ENCODE data around the gene TASL.
"Not testable (repeated sequence)": the region's sequence is repeated elsewhere in the genome, so short reads cannot be mapped to it uniquely, and the experiment has no call there.

Gene TASL

DNA sequence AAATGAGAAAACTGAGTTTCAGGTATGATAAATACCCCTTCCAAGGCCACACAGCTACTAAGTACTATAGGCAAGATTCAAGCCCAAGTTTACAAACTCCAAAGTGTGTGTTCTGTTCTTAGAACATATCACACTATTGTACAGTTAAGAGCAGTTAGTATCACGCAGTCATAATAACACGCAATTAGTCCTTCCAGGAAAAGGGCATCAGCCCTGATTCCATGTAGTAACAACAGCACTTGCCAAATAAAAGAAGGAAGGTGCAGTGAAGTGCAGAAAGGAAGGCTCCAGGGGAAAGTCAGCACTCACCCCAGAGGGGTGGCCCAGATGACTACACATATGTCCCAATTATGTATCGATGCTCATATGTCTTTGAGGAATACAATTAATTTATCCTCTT lies 4.4 kb downstream of the TASL start:
- DNase-seq = no peak

DNA sequence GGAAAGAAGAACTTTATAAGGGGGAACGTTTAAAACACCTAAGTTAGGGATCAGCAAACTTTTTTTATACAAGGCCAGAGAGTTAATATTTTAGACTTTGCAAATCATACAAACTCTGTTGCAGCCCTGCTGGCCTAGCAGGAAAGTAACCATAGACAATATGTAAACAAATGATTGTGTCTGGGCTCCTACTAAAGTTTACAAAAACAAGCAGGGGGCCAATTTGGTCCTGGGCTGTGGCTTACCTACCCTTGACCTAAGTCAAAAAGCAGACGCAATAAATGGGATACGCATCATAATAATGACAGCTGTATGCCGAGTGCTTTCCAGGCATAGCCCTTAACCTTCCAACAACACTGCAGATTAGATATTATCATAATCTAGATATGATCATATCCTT lies 4.9 kb downstream of the TASL start:
- no peak for DNase-seq

DNA sequence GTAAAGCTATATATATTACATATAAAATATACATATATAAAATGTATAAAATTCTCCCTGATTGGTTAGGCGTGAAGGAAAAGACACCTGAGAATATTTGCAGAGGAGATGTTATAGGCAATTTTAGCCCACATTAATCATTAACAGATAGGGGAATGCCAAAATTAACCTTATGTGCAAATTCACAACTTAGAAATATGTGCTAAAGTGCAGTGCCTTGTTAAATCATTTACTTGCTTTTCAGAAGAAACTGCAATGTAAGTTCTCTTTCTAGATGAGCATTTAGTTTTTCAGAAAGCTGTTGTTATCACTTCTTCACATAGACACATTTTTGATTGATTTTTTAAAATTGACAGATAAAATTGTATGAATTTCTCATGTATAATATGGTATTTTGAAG lies 5.6 kb downstream of the TASL start:
- no peak for DNase-seq

DNA sequence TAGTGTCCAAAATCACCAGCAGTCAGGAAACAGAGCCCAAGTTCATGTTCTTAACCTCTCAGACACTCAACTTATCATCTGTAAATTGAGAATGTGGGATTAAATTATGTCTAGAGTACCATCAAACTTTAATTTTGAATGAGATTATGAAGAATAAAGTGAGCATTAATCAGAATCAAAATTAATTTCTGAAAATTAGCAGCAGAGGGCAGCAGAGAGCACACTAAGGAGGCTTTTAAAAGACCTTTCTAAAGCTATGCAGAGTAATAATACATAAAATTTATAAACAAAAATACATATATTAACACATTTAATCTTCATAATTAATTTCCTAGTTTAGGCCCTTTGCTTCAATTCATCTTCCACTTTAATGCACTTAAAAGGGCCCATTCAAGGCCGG lies 7.1 kb downstream of the TASL start:
- DNase-seq = no peak

DNA sequence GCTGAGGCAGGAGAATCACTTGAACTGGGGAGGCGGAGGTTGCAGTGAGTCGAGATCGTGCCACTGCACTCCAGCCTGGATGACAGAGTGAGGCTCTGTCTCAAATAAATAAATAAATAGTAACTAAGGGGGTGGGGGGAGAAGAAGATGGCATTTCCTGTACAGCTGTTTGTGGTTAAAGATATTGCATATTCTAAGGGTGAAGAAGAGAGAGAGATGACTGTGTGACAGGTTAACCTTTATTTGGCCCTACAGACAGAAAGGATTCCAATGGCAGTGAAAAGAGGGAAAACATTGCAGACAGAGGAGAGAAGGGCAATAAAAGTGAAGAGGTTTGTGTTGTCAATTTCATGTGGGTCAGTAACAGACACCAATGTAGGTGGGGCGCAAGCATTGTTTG lies 9.4 kb downstream of the TASL start:
- DNase-seq = no peak

DNA sequence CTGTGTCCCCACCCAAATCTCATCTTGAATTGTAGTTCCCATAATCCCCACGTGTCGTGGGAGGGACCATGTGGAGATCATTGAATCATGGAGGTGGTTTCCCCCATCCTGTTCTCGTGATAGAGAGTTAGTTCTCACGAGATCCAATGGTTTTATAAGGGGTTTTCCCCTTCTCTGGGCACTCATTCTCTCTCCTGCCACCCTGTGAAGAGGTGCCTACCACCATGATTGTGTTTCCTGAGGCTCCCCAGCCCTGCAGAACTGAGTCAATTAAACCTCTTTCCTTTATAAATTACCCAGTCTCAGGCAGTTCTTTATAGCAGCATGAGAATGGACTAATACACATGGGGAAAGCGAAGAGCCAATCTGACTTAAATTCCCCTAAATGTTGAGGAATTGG lies 14.5 kb downstream of the TASL start:
- DNase-seq = not testable (repeated sequence)

DNA sequence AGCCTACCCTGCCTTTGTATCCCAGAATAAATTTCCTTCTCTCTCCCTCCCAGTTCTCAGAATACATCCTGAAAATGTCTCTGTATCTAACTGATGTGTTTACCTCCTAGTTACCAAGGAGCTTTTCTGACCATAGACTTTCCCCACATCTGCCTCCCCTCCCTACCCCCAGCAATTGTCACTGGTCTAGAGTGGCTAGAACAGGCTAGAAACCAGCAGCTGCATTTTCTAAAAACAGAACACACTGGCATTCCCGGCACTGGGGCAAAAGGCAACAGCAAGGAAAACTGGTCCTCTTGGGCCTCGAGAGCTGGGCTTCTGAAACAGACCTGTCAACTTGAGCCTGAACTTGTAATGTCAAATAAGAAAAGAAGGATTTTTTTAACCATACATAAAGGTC lies 16.4 kb downstream of the TASL start:
- DNase-seq = no peak

DNA sequence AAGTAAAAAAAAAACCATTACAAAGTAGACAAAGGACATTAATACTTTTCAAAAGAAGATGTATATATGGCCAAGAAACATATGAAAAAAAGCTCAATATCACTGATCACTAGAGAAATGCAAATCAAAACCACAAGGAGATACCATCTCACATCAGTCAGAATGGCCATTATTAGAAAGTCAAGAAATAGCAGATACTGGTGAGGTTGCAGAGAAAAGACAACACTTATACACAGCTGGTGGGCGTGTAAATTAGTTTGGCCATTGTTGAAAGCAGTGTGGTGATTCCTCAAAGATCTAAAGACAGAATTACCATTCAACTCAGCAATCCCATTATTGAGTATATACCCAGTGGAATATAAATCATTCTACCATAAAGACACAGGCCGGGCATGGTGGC lies 39.3 kb downstream of the TASL start:
- DNase-seq = no peak

DNA sequence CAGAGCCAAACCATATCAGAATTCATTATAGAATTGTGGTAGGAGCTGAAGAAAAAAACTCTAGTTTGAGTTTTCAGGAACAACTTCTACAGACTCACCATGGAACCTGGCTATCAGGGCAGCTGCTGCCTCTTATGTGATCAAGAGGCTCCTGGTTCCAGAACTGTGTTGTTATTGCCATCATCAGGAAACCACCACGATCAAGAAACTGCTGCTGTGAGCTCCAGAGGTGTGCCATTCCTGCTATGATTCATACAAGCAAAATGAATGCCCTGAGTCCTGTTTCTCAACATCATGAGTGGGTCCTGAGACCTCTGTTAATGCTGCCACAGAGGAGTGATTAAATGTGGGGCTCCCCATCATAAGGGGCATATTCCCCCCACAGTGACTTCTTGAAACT lies 43.7 kb downstream of the TASL start:
- DNase-seq = no peak

DNA sequence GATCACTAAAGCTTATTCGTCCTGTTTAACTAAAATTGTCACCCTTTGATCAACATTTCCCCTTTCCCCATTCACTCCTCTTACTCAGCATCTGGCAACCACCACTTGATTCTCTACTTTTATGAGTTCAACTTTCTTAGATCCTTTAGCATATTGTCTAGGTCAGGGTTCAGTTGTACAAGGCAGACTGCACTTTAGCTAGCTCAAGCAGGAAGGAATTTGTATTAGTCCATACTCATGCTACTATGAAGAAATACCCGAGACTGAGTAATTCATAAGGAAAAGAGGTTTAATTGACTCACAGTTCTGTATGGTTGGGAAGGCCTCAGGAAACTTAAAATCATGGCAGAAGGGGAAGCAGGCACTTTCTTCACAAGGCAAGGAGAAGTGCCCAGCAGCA lies 44.3 kb downstream of the TASL start:
- no peak for DNase-seq

DNA sequence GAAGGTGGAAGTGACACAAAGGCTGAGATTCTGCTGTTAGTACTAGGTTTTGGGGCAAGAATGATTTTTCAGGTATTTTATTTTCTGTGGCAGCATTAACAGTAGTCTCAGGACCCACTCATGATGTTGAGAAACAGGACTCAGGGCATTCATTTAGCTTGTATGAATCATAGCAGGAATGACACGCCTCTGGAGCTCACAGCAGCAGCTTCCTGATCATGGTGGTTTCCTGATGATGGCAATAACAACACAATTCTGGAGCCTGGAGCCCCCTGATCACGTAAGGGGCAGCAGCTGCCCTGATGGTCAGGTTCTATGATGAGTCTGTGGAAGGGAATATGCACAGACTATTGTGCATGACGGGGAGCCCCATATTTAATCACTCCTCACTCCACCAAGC lies 47.0 kb downstream of the TASL start:
- no peak for DNase-seq

DNA sequence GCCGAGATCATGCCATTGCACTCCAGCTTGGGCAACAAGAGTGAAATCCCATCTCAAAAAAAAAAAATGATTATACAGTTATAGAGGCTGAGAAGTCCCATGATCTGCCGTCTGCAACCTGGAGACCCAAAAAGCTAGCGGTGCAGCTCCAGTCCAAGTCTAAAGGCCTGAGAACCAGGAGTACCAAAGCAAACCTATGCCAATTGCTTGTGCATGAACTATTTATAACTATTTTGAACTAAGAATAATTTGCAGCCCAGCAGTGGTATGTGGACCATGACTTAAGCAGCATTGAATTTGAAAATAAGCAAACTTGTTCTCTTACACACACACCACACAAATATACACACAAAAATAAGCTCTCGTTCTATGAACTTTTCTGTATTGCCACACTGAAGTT lies 51.8 kb downstream of the TASL start:
- no peak for DNase-seq

DNA sequence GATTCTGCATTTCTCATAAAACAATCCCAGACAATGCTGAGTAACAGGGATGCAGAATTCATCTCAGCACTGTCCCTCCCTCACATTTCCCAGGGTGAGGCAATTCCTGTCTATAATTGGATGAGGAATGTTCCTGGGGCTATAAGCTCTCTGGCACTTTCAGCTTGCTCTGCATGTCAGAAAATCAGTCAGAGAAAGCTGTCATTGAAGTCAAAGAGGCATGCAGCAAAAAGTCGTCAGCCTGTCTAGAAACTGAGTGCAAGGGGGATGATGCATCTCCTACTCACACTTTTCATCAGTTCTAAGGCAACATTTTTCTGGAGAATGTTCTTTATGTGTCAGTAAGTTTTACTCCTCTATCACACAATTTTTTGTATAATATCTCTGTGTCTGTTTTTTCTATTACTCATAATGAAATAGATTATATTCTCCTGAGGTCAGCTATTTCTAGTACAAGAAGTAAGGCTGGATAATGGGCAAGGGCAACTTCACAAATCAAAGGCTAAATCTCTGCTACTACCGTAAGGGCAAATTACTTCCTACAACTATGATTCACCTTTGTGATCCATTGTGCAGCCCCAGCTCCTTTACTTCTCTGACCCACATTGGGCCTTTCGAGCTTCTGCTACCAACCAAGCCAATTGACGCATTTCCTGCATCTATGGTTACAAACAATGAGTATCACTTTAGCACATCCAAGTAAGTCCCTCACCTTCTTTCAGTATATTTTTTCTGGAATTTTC lies 56.0 kb downstream of the TASL start:
- no peak for DNase-seq

DNA sequence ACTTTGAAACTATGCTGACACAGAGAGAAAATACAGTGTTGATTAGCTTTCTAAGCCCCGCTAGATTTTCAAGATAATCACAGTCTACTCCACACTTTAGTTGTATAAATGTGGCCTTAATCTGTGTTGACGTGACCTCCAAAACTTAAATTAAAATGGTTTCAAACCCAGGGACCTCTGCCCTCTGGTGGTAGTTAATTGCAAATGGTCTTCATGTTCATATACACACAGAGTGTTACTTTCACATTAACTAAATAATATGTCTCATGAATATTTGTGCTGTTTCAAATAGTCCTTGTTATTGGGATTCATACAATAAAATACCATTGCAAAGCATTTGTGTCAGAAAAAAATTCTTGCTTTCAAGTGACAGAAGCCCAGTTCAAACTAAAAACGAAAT lies 64.3 kb downstream of the TASL start:
- no peak for DNase-seq

Data from stimulated activated CD4-positive, alpha-beta T cell treated with anti-CD3 and anti-CD28 coated beads, Interleukin-1b, Interleukin-23, amount 100 ng/mL, for 48 hours (primary cell).